HCT116 (cell line): ENCODE data around the gene TMEM240. TPM values are rescaled to one million over a fixed set of nuclear protein-coding genes. Genes with fewer than 3 reads are reported as not detected.

Source experiments
- ATAC-seq: fragments of 200-7000 bp; cut with Tn5 transposase; 2 replicates; pipeline ENCODE4 v1.9.1; 2020; ENCODE audit warnings: mild to moderate bottlenecking, moderate library complexity
- BruUV-seq: library from RNA; stranded (reverse); fragments of 400-500 nt; replicated peaks from 2 replicates; lab custom pipeline; 2021; lab: Mats Ljungman, UMichigan
- CTCF ChIA-PET: fragments of 300-600 bp; sonication (Branson Sonifier 250); formaldehyde crosslinking; loops from one replicate; lab custom pipeline; 2021; ENCODE audit warnings: antibody characterized with exemption; lab: Charles Lee
- POLR2A ChIA-PET: fragments of 300-600, 350-600 bp; sonication (Branson Sonifier 250); formaldehyde crosslinking; loops from one replicate; lab custom pipeline; 2021; ENCODE audit warnings: antibody characterized with exemption; lab: Charles Lee
- RAD21 ChIA-PET, 2 experiments: fragments of 300-600 bp; sonication (Branson Sonifier 250); formaldehyde crosslinking; loops; one replicate each; lab custom pipeline; 2023; ENCODE audit warnings: low total read pairs in 2 of 2; ENCODE audit not compliant: uncharacterized antibody in 2 of 2, unreplicated experiment in 2 of 2, low non-redundant PET in 1 of 2; lab: Charles Lee
- DNase-seq: peaks from one replicate; pipeline ENCODE4 v3.0.0-alpha.2; 2010; ENCODE audit warnings: low read depth, low spot score
- H2AFZ ChIP-seq: fragments of 200-600 bp; shearing (Covaris generic), sonication (generic); 2 replicates; pipeline ENCODE4 v1.6.1; 2017; ENCODE audit warnings: low read depth, mixed run types, mixed read lengths, antibody characterized with exemption, low read length; ENCODE audit not compliant: poor library complexity, severe bottlenecking
- H3K27ac ChIP-seq: 2 replicates; pipeline ENCODE4 v1.5.1; 2012; ENCODE audit warnings: low read depth, low read length
- H3K27me3 ChIP-seq: fragments of 200-600 bp; sonication (generic); 2 replicates; pipeline ENCODE4 v1.6.1; 2016; ENCODE audit warnings: mixed run types, low read length, mixed read lengths; ENCODE audit not compliant: insufficient read depth
- H3K36me3 ChIP-seq, 2 experiments: fragments of 200-500 bp in 1 of 2; fragments of 200-600 bp in 1 of 2; sonication (Bioruptor generic) in 1 of 2; sonication (generic) in 1 of 2; 2 replicates each; pipeline versions ENCODE4 v1.5.1 to v1.6.1; 2014 to 2016; ENCODE audit warnings: low read length in 2 of 2, inconsistent platforms in 1 of 2, mixed read lengths in 1 of 2, mixed run types in 1 of 2; ENCODE audit not compliant: insufficient read depth in 2 of 2, control insufficient read depth in 1 of 2
- H3K4me1 ChIP-seq, 2 experiments: fragments of 200-600 bp in 1 of 2; sonication (generic) in 1 of 2; 2 replicates each; pipeline versions ENCODE4 v1.5.1 to v1.6.1; 2012 to 2017; ENCODE audit warnings: low read length in 2 of 2, inconsistent platforms in 1 of 2, mild to moderate bottlenecking in 1 of 2, mixed read lengths in 1 of 2, mixed run types in 1 of 2, moderate library complexity in 1 of 2; ENCODE audit not compliant: insufficient read depth in 2 of 2, control insufficient read depth in 1 of 2
- H3K4me2 ChIP-seq: fragments of 200-600 bp; sonication (generic); 2 replicates; pipeline ENCODE4 v1.6.1; 2017; ENCODE audit warnings: mixed run types, low read length, mixed read lengths
- H3K4me3 ChIP-seq, 2 experiments: fragments of 200-600 bp in 1 of 2; sonication (generic) in 1 of 2; replicated peaks in 1 of 2; 2 replicates each; pipeline ENCODE4 v1.5.1; 2011 to 2016; ENCODE audit warnings: low read length in 2 of 2, control low read depth in 1 of 2, low read depth in 1 of 2, mild to moderate bottlenecking in 1 of 2, mixed read lengths in 1 of 2, mixed run types in 1 of 2
- H3K79me2 ChIP-seq: fragments of 200-600 bp; sonication (generic); 2 replicates; pipeline ENCODE4 v1.6.1; 2017; ENCODE audit warnings: mild to moderate bottlenecking, mixed run types, low read length, moderate library complexity, mixed read lengths; ENCODE audit not compliant: insufficient read depth
- H3K9ac ChIP-seq: fragments of 200-600 bp; sonication (generic); 2 replicates; pipeline ENCODE4 v1.6.1; 2016; ENCODE audit warnings: low read length, mixed read lengths
- H3K9me2 ChIP-seq: fragments of 200-600 bp; sonication (generic), shearing (Covaris generic); 2 replicates; pipeline ENCODE4 v1.6.1; 2017; ENCODE audit warnings: mixed run types, mild to moderate bottlenecking, moderate library complexity; ENCODE audit not compliant: insufficient read depth
- H3K9me3 ChIP-seq, 2 experiments: fragments of 200-500 bp in 1 of 2; fragments of 200-600 bp in 1 of 2; sonication (Bioruptor generic) in 1 of 2; sonication (generic) in 1 of 2; 2 replicates each; pipeline ENCODE4 v1.6.1; 2014 to 2017; ENCODE audit warnings: low read length in 2 of 2, mixed read lengths in 2 of 2, inconsistent platforms in 1 of 2, low read depth in 1 of 2, mild to moderate bottlenecking in 1 of 2, mixed run types in 1 of 2, moderate library complexity in 1 of 2; ENCODE audit not compliant: control insufficient read depth in 1 of 2, insufficient read depth in 1 of 2
- H4K20me1 ChIP-seq: fragments of 200-600 bp; sonication (generic), shearing (Covaris generic); 2 replicates; pipeline ENCODE4 v1.6.1; 2017; ENCODE audit warnings: mixed run types, mild to moderate bottlenecking, moderate library complexity; ENCODE audit not compliant: insufficient read depth
- ATF3 ChIP-seq: IDR thresholded peaks from 2 replicates; pipeline ENCODE4 v1.6.1; 2012
- CBX3 ChIP-seq: IDR thresholded peaks from 2 replicates; pipeline ENCODE4 v1.6.1; 2012; ENCODE audit warnings: low read depth
- EGR1 ChIP-seq: IDR thresholded peaks from 2 replicates; pipeline ENCODE4 v1.6.1; 2012; ENCODE audit warnings: low read depth
- EZH2 ChIP-seq: fragments of 200-600 bp; sonication (generic); IDR thresholded peaks from 2 replicates; pipeline ENCODE4 v1.6.1; 2017; ENCODE audit warnings: antibody characterized with exemption, mixed run types
- FOSL1 ChIP-seq: IDR thresholded peaks from 2 replicates; pipeline ENCODE4 v1.6.1; 2012; ENCODE audit warnings: low read depth
- JUND ChIP-seq: IDR thresholded peaks from 2 replicates; pipeline ENCODE4 v1.6.1; 2012
- POLR2AphosphoS5 ChIP-seq: IDR thresholded peaks from 2 replicates; pipeline ENCODE4 v1.6.1; 2011; ENCODE audit warnings: mild to moderate bottlenecking, low read depth, low read length, moderate library complexity
- RAD21 ChIP-seq: IDR thresholded peaks from 2 replicates; pipeline ENCODE4 v1.6.1; 2012; ENCODE audit warnings: low read depth, mild to moderate bottlenecking
- REST ChIP-seq: IDR thresholded peaks from 2 replicates; pipeline ENCODE4 v1.6.1; 2012; ENCODE audit warnings: low read depth
- SIN3A ChIP-seq: IDR thresholded peaks from 2 replicates; pipeline ENCODE4 v1.6.1; 2012; ENCODE audit warnings: low read depth
- SP1 ChIP-seq: IDR thresholded peaks from 2 replicates; pipeline ENCODE4 v1.6.1; 2012; ENCODE audit warnings: low read depth
- SRF ChIP-seq: IDR thresholded peaks from 2 replicates; pipeline ENCODE4 v1.6.1; 2012; ENCODE audit warnings: low read depth
- TCF7L2 ChIP-seq: IDR thresholded peaks from 2 replicates; pipeline ENCODE4 v1.7.0; 2011; ENCODE audit warnings: borderline replicate concordance, inconsistent platforms; ENCODE audit not compliant: insufficient read depth, insufficient read length; ENCODE audit errors: extremely low read depth
- ZFX ChIP-seq: fragments of 450-650 bp; IDR thresholded peaks from 2 replicates; pipeline ENCODE4 v1.6.1; 2017
- intact Hi-C: fragments of 100-400 bp; cut with micrococcal nuclease; formaldehyde crosslinking; loops from 2 replicates; pipeline ENCODE4 v1.10.0; 2022
- total RNA-seq: library from RNA; stranded (reverse); gene quantifications from one replicate; pipeline ENCODE4 v1.2.1, GENCODE V29; 2021; ENCODE audit not compliant: unreplicated experiment

Gene TMEM240
- total RNA-seq, 1 experiment from 2014 or later = 2.3 TPM

GRCh38 chr1:1544544-1544943 lies 4.1 kb upstream of the TMEM240 start:
- no peaks in the 10 kb centered on the region for H3K27me3 ChIP-seq
- CTCF ChIA-PET = no interaction called here
- DNase-seq (no peak), ATAC-seq (no peak)
- H3K4me2 ChIP-seq = no peak overlapping the region
- no peak overlapping the region for H3K27ac ChIP-seq
- no peak overlapping the region for H2AFZ ChIP-seq
- H3K36me3 ChIP-seq = peaks cover 0 to 2% of the 10 kb centered on the region in 2 experiments; a peak in 1 of 4 replicates
- intact Hi-C loops = no loop called here
- POLR2A ChIA-PET = no interaction called here
- RAD21 ChIA-PET = no interaction called here
- BruUV-seq = no TSS peak
- no peaks in the 10 kb centered on the region for H3K9me3 ChIP-seq
- H3K9ac ChIP-seq = no peak overlapping the region
- TF ChIP-seq JUND (no peak), SRF (no peak), ATF3 (no peak), REST (no peak), RAD21 (no peak), TCF7L2 (no peak), EZH2 (no peak), CBX3 (no peak), SIN3A (no peak), SP1 (no peak), EGR1 (no peak), POLR2AphosphoS5 (no peak), ZFX (no peak), FOSL1 (no peak)
- no peak overlapping the region for H3K4me3 ChIP-seq
- H4K20me1 ChIP-seq = no peaks in the 10 kb centered on the region
- no peaks in the 10 kb centered on the region for H3K9me2 ChIP-seq
- peaks cover 6% of the 10 kb centered on the region; the same call in 1 of the 2 replicates for H3K79me2 ChIP-seq
- no peaks in the 10 kb centered on the region for H3K4me1 ChIP-seq
